Loucy (cell line): ENCODE measurements around the gene KCNMA1.

Source experiments
- EZH2phosphoT487 ChIP-seq: fragments of 200-600 bp; IDR thresholded peaks from 2 replicates; pipeline ENCODE4 v1.6.1; 2018; ENCODE audit warnings: antibody characterized with exemption, mild to moderate bottlenecking, moderate library complexity, borderline replicate concordance
- TF ChIP-seq, protein P1 (sequence below): fragments of 200-600 bp; sonication (generic); conservative IDR thresholded peaks from 2 replicates; pipeline ENCODE4 v1.5.1; 2014; ENCODE audit warnings: mild to moderate bottlenecking, antibody characterized with exemption, low read length

DNA sequence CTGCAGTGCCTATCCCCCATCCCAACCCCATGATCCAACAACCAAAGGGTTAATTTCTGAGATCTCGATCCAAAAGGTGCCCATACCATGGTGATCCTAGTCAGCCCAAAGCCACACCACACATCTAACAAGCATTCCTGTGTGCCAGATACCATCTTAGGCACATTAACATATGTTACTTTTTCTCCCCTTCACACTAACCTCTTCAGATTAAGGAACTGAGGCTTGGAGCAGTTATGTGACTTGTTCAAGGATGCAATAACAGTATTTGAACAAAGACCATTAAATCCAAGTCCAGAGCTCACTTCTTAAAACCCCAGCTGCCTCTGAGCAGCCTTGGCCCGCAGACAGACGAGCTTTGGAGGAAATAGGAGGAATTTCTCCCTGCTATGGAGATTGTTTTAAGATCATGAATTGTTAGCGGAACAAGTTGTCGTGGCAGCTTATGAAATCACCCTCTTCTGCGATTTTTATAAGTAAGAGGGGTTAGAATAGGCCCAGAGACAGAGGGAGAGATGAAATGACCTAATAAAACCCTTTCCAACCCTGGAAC is 327.2 kb downstream of the KCNMA1 start:
- TF ChIP-seq, protein P1, sequence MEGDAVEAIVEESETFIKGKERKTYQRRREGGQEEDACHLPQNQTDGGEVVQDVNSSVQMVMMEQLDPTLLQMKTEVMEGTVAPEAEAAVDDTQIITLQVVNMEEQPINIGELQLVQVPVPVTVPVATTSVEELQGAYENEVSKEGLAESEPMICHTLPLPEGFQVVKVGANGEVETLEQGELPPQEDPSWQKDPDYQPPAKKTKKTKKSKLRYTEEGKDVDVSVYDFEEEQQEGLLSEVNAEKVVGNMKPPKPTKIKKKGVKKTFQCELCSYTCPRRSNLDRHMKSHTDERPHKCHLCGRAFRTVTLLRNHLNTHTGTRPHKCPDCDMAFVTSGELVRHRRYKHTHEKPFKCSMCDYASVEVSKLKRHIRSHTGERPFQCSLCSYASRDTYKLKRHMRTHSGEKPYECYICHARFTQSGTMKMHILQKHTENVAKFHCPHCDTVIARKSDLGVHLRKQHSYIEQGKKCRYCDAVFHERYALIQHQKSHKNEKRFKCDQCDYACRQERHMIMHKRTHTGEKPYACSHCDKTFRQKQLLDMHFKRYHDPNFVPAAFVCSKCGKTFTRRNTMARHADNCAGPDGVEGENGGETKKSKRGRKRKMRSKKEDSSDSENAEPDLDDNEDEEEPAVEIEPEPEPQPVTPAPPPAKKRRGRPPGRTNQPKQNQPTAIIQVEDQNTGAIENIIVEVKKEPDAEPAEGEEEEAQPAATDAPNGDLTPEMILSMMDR, result no peak
- TF ChIP-seq EZH2phosphoT487, result no peak
